Endothelial cell of umbilical vein (primary cell): Measurements from ENCODE around the gene GREB1. TPM values are rescaled to one million over a fixed set of nuclear protein-coding genes. Genes with fewer than 3 reads are reported as not detected.

Experiments used
- BruUV-seq: library from RNA; stranded (reverse); fragments of 400-500 nt; replicated peaks from 2 replicates; lab custom pipeline; 2021; lab: Mats Ljungman, UMichigan
- CTCF ChIA-PET: fragments of 300-600, 350-600 bp; sonication (Branson Sonifier 250); formaldehyde crosslinking; loops from one replicate; lab custom pipeline; 2021; ENCODE audit warnings: antibody characterized with exemption, inconsistent platforms; lab: Charles Lee
- POLR2A ChIA-PET: fragments of 300-600, 350-600 bp; sonication (Branson Sonifier 250); formaldehyde crosslinking; loops from one replicate; lab custom pipeline; 2021; ENCODE audit warnings: antibody characterized with exemption, inconsistent platforms; lab: Charles Lee
- DNase-seq: peaks from one replicate; pipeline ENCODE4 v3.0.0-alpha.2; 2011; ENCODE audit warnings: low read depth, low spot score
- FAIRE-seq: peaks from 2 replicates; lab custom pipeline; 2011; peaks lifted over from hg19 to GRCh38; lab: Jason Lieb, UNC
- H2AFZ ChIP-seq: 2 replicates; pipeline ENCODE4 v1.6.0; 2012; ENCODE audit warnings: low read depth, low read length, control low read depth, inconsistent platforms
- H3K27ac ChIP-seq: 2 replicates; pipeline ENCODE4 v1.5.1; 2011; ENCODE audit warnings: low read depth, mild to moderate bottlenecking, control low read depth, low read length, moderate library complexity; ENCODE audit not compliant: insufficient read depth
- H3K27me3 ChIP-seq, 2 experiments: 2 replicates each; pipeline versions ENCODE4 v1.6.0 to v1.6.1; 2011; ENCODE audit warnings: low read length in 2 of 2, mixed read lengths in 1 of 2; ENCODE audit not compliant: control insufficient read depth in 2 of 2, insufficient read depth in 2 of 2
- H3K36me3 ChIP-seq, 2 experiments: 2 replicates in 1 of 2; 3 replicates in 1 of 2; pipeline ENCODE4 v1.5.1; 2011; ENCODE audit warnings: low read length in 2 of 2, mild to moderate bottlenecking in 1 of 2, moderate library complexity in 1 of 2; ENCODE audit not compliant: control insufficient read depth in 2 of 2, insufficient read depth in 2 of 2; ENCODE audit errors: extremely low read depth in 1 of 2
- H3K4me1 ChIP-seq: 3 replicates; pipeline ENCODE4 v1.5.1; 2011; ENCODE audit warnings: mild to moderate bottlenecking, low read length; ENCODE audit not compliant: control insufficient read depth, insufficient read depth; ENCODE audit errors: extremely low read depth
- H3K4me2 ChIP-seq: 2 replicates; pipeline ENCODE4 v1.6.1; 2011; ENCODE audit warnings: low read length, control low read depth, mixed read lengths; ENCODE audit not compliant: insufficient read depth
- H3K4me3 ChIP-seq, 3 experiments: fragments of 200-600 bp in 1 of 3; sonication (generic), shearing (Covaris generic) in 1 of 3; replicated peaks in 1 of 3; 2 replicates each; pipeline ENCODE4 v1.5.1; 2011 to 2016; ENCODE audit warnings: control low read depth in 3 of 3, low read length in 3 of 3, mild to moderate bottlenecking in 2 of 3, inconsistent platforms in 1 of 3, low read depth in 1 of 3, moderate library complexity in 1 of 3; ENCODE audit not compliant: insufficient read depth in 1 of 3
- H3K79me2 ChIP-seq: 2 replicates; pipeline ENCODE4 v1.6.0; 2012; ENCODE audit warnings: low read length, inconsistent platforms; ENCODE audit not compliant: control insufficient read depth, insufficient read depth
- H3K9ac ChIP-seq: replicated peaks from 2 replicates; pipeline ENCODE3; 2011; ENCODE audit warnings: low read length, control low read depth; ENCODE audit not compliant: insufficient read depth; ENCODE audit errors: extremely low read depth
- H3K9me1 ChIP-seq: replicated peaks from 3 replicates; pipeline ENCODE4 v1.6.0; 2011; ENCODE audit warnings: mild to moderate bottlenecking, low read length; ENCODE audit not compliant: control insufficient read depth, insufficient read depth; ENCODE audit errors: extremely low read depth
- H3K9me3 ChIP-seq: replicated peaks from 2 replicates; pipeline ENCODE4 v1.5.1; 2012; ENCODE audit warnings: low read length, inconsistent platforms; ENCODE audit not compliant: control insufficient read depth, insufficient read depth
- H4K20me1 ChIP-seq: replicated peaks from 2 replicates; pipeline ENCODE3; 2011; ENCODE audit warnings: mild to moderate bottlenecking, low read length; ENCODE audit not compliant: control insufficient read depth, insufficient read depth; ENCODE audit errors: extremely low read depth
- CTCF ChIP-seq, 2 donors: IDR thresholded peaks; 1 replicate in 1 of 2; 2 replicates in 1 of 2; pipeline ENCODE4 v1.5.1; 2011; ENCODE audit warnings: low read length in 2 of 2, mild to moderate bottlenecking in 2 of 2, moderate library complexity in 2 of 2, control low read depth in 1 of 2, inconsistent platforms in 1 of 2, low read depth in 1 of 2; ENCODE audit not compliant: insufficient read depth in 1 of 2; ENCODE audit errors: extremely low read depth in 1 of 2
- EZH2 ChIP-seq: IDR thresholded peaks from 2 replicates; pipeline ENCODE4 v1.6.1; 2012; ENCODE audit warnings: borderline replicate concordance, low read depth, mild to moderate bottlenecking, moderate library complexity, low read length, inconsistent platforms; ENCODE audit not compliant: severe bottlenecking
- FOS ChIP-seq: IDR thresholded peaks from 2 replicates; pipeline ENCODE4 v1.6.1; 2011; ENCODE audit warnings: mild to moderate bottlenecking, low read length, moderate library complexity, borderline replicate concordance; ENCODE audit not compliant: insufficient read depth
- GATA2 ChIP-seq: IDR thresholded peaks from 2 replicates; pipeline ENCODE4 v1.7.0; 2011; ENCODE audit warnings: low read depth, mild to moderate bottlenecking, moderate library complexity, mixed read lengths, low read length; ENCODE audit not compliant: insufficient read length, insufficient read depth
- JUN ChIP-seq: IDR thresholded peaks from 2 replicates; pipeline ENCODE4 v1.6.1; 2011; ENCODE audit warnings: borderline replicate concordance, low read depth; ENCODE audit not compliant: insufficient read length, insufficient read depth
- MAX ChIP-seq: IDR thresholded peaks from 2 replicates; pipeline ENCODE4 v1.6.1; 2011; ENCODE audit not compliant: insufficient read depth, insufficient read length
- MYC ChIP-seq: IDR thresholded peaks from one replicate; pipeline ENCODE4 v1.6.1; 2011; ENCODE audit warnings: mild to moderate bottlenecking, low read depth, low read length
- POLR2A ChIP-seq: IDR thresholded peaks from 2 replicates; pipeline ENCODE4 v1.6.1; 2012; ENCODE audit warnings: low read depth, mild to moderate bottlenecking, control low read depth, low read length
- POLR2AphosphoS5 ChIP-seq: IDR thresholded peaks from 2 replicates; pipeline ENCODE4 v1.6.1; 2012; ENCODE audit warnings: low read depth, mild to moderate bottlenecking, control low read depth, low read length, moderate library complexity; ENCODE audit not compliant: insufficient read depth
- dilution Hi-C: fragments of 300-500 bp; cut with MboI; formaldehyde crosslinking; loops from one replicate; pipeline ENCODE4 v1.15.0; 2019; ENCODE audit warnings: low sequenced_read_pairs; ENCODE audit not compliant: extremely low pct_ligation_motif_present
- intact Hi-C: fragments of 100-400 bp; cut with micrococcal nuclease; formaldehyde crosslinking; loops from one replicate; pipeline ENCODE4 v1.10.0; 2022
- polyA plus RNA-seq, 4 experiments: library from polyadenylated mRNA; depleted of rRNA in 3 of 4; stranded (reverse) in 3 of 4; unstranded in 1 of 4; fragments of >200 nt; gene quantifications; 2 replicates each; pipeline versions ENCODE4 v1.2.1 to v1.2.3, GENCODE V29; 2011 to 2012; ENCODE audit warnings: missing spikeins in 1 of 4
- total RNA-seq: library from RNA; stranded (reverse); gene quantifications from 2 replicates; pipeline ENCODE4 v1.2.3, GENCODE V29; 2021

The GREB1 gene
- total and polyA plus RNA-seq, 2 donors (not counting 3 experiments of a cell fraction or from before 2014, with no cell fraction given): 0.17 to 0.58 TPM

- no peaks in the 10 kb centered on the region for H3K79me2 ChIP-seq
- ChIA-PET CTCF (interaction anchor here (6.9 kb wide), 1 partner anchor 20 kb away, joined by 34 read pairs; no protein-coding TSS in a partner anchor), POLR2A (no interaction called here)
- no peaks in the 10 kb centered on the region for H3K9me1 ChIP-seq
- no TSS peak for BruUV-seq
- H2AFZ ChIP-seq: no peak overlapping the region
- no peak overlapping the region for H3K9ac ChIP-seq
- intact Hi-C loops: no loop called here
- no peaks in the 10 kb centered on the region for H3K4me1 ChIP-seq
- no peaks in the 10 kb centered on the region for H4K20me1 ChIP-seq
- no peak for DNase-seq
- no peak for TF ChIP-seq MYC
- TF ChIP-seq FOS: no peak
- no peak for TF ChIP-seq JUN
- H3K27ac ChIP-seq: no peak overlapping the region
- no peak for FAIRE-seq
- no peaks in the 10 kb centered on the region for H3K36me3 ChIP-seq
- H3K4me2 ChIP-seq: no peak overlapping the region
- no peak overlapping the region for H3K4me3 ChIP-seq
- no peaks in the 10 kb centered on the region for H3K9me3 ChIP-seq
- H3K27me3 ChIP-seq: peaks cover 0 to 7% of the 10 kb centered on the region in 2 experiments
- dilution Hi-C loops: no loop called here
Observed at GRCh38 chr2:11562476-11562875, 28.6 kb downstream of the GREB1 start.

GRCh38 chr2:11563784-11564666, 30.2 kb downstream of the GREB1 start:
- no TSS peak for BruUV-seq
- H3K9ac ChIP-seq: no peak overlapping the region
- intact Hi-C loops: no loop called here
- ChIA-PET POLR2A (no interaction called here), CTCF (interaction anchor here (6.9 kb wide), 1 partner anchor 19 kb away, joined by 34 read pairs; no protein-coding TSS in a partner anchor)
- DNase-seq: no peak
- no peaks in the 10 kb centered on the region for H3K27me3 ChIP-seq
- H2AFZ ChIP-seq: no peak overlapping the region
- dilution Hi-C loops: no loop called here
- no peak overlapping the region for H3K4me3 ChIP-seq
- H3K79me2 ChIP-seq: no peaks in the 10 kb centered on the region
- FAIRE-seq: no peak
- H3K9me1 ChIP-seq: no peaks in the 10 kb centered on the region
- H3K36me3 ChIP-seq: no peaks in the 10 kb centered on the region
- no peak overlapping the region for H3K27ac ChIP-seq
- H3K4me2 ChIP-seq: no peak overlapping the region
- TF ChIP-seq EZH2 (no peak), MAX (no peak), POLR2AphosphoS5 (no peak), JUN (no peak), GATA2 (no peak), MYC (no peak), FOS (no peak), POLR2A (no peak), CTCF (IDR thresholded peaks at IDR 0.05; ENCODE audit: extremely low read depth in 1 of 2, insufficient read depth in 1 of 2, low read depth in 1 of 2, low read length in 2 of 2) (no peak)
- no peaks in the 10 kb centered on the region for H3K4me1 ChIP-seq
- H3K9me3 ChIP-seq: no peaks in the 10 kb centered on the region
- no peaks in the 10 kb centered on the region for H4K20me1 ChIP-seq
